GM13976 (cell line): ENCODE results near the gene SPATA6.
"Not testable (repeated sequence)": the region's sequence is repeated elsewhere in the genome, so short reads cannot be mapped to it uniquely, and the experiment has no call there.

Experiments used
- DNase-seq: peaks from one replicate; pipeline ENCODE4 v3.0.0; 2012; ENCODE audit warnings: low spot score
- CTCF ChIP-seq: IDR thresholded peaks from 2 replicates; pipeline ENCODE4 v1.5.1; 2012; ENCODE audit warnings: borderline replicate concordance, mild to moderate bottlenecking; ENCODE audit not compliant: insufficient read depth; ENCODE audit errors: extremely low read depth, missing control alignments, control extremely low read depth
- in situ Hi-C: fragments of 300-500 bp; cut with MboI; formaldehyde crosslinking; loops from one replicate; pipeline ENCODE4 v1.12.0; 2022; ENCODE audit warnings: low sequenced_read_pairs, mixed read lengths, inconsistent platforms; ENCODE audit not compliant: unreplicated experiment

The SPATA6 gene

GRCh38 chr1:48462716-48463302 lies 9.2 kb downstream of the SPATA6 start:
- in situ Hi-C loops = no loop called here
- TF ChIP-seq CTCF = no peak
- no peak for DNase-seq

- in situ Hi-C loops = no loop called here
- TF ChIP-seq CTCF = no peak
- DNase-seq = no peak
Observed at GRCh38 chr1:48450505-48450904, 21.5 kb downstream of the SPATA6 start.

GRCh38 chr1:48448932-48449331 lies 23.1 kb downstream of the SPATA6 start:
- TF ChIP-seq CTCF = no peak
- in situ Hi-C loops = no loop called here
- no peak for DNase-seq

GRCh38 chr1:48444186-48444585 lies 27.8 kb downstream of the SPATA6 start:
- in situ Hi-C loops, DNase-seq: not testable (repeated sequence)

GRCh38 chr1:48442864-48443619 lies 29.0 kb downstream of the SPATA6 start:
- in situ Hi-C loops = no loop called here
- TF ChIP-seq CTCF = no peak
- DNase-seq = no peak

GRCh38 chr1:48440786-48441185 lies 31.2 kb downstream of the SPATA6 start:
- in situ Hi-C loops, DNase-seq: not testable (repeated sequence)

- TF ChIP-seq CTCF = no peak
- DNase-seq = no peak
- in situ Hi-C loops = no loop called here
Observed at GRCh38 chr1:48439380-48439779, 32.6 kb downstream of the SPATA6 start.

GRCh38 chr1:48437379-48437778 lies 34.6 kb downstream of the SPATA6 start:
- DNase-seq, in situ Hi-C loops: not testable (repeated sequence)

GRCh38 chr1:48435312-48436002 lies 36.5 kb downstream of the SPATA6 start:
- in situ Hi-C loops, DNase-seq: not testable (repeated sequence)
